IPS-18c (cell line): ENCODE data around the gene FAM151A.
"Not testable (repeated sequence)": the region's sequence is repeated elsewhere in the genome, so short reads cannot be mapped to it uniquely, and the experiment has no call there.

Experiments used
- H3K4me3 ChIP-seq: 2 replicates; pipeline ENCODE4 v1.7.0; 2013; ENCODE audit warnings: low read depth, mild to moderate bottlenecking, low read length, moderate library complexity; ENCODE audit not compliant: insufficient read depth
- H3K9me3 ChIP-seq: one replicate; pipeline ENCODE4 v1.6.1; 2013; ENCODE audit warnings: mild to moderate bottlenecking, low read length, moderate library complexity; ENCODE audit not compliant: control insufficient read depth, insufficient read depth

FAM151A gene

GRCh38 chr1:54643736-54644135 is 20.4 kb upstream of the FAM151A start:
- H3K4me3 ChIP-seq: no peak overlapping the region
- H3K9me3 ChIP-seq: no peaks in the 10 kb centered on the region

DNA sequence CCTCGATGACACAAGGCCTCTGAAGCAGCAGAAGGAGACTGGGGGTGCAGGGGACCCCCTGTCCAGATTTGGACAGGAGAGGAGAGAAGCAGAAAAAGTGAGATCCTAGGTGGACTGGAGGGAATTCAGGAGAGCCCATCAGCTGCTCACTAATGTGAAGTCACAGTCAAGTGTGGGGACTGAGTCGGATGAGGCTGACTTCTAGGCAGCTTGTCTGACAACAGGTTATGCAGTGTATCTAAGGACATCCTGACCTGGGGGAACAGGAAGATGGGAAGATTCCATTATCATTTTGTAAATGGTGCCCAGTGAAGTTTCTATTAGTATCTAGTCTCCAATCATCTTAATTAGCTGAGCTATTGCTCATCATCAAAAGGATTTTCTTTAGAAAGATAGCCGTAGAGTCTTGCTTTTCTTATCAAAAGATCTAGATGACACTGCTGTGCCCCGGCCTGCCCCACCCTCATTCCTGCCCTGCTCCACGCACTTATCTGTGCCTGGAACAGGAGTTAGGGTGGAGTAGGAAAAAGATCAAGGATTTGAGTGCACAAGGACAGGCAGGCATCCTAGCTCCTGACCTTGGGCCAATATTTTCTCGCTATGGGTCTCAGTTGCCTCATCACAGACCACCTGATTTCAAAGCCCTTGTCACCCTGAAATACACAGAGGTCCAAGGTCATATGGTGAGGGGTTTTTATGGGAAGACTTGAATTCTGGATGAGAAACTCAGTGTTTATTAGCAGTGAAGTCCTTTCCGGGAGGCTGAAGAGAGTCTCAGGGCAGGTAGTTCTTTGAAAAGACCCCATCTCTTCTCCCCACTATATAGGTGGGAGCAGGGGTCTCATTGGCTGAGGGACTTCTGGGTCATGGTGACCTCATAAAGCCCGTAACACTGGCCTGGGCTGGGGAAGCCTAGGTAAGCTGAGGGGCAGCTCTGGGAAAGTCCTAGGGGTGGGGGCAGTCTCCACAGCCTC is 17.8 kb upstream of the FAM151A start, which contains the start of gene MROH7:
Gene MROH7 (plus strand): TSS at position 924 of the 974 bp plus-strand sequence. CDS start 11,141 bp downstream, outside the sequence.
- Histone ChIP-seq H3K4me3 (no peak within 1 kb of the TSS), H3K9me3 (no peaks in the 10 kb centered on the region)

DNA sequence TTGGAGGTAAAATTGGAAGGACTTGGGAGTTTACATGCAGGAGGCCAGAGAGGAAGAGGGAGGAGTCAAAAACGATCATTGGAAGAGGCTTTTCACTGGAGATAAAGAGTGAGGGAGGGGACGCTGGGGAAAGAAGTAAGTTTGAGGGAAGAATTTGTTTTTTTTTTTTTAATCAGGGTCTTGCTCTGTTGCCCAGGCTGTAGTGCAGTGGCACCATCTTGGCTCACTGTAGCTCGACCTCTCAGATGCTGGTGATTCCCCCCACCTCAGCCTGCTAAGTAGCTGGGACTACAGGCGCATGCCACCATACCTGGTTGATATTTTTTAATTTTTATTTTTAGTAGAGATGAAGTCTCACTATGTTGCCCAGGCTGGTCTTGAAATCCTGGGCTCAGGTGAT is 17.0 kb upstream of the FAM151A start:
- H3K4me3 ChIP-seq: no peak overlapping the region

DNA sequence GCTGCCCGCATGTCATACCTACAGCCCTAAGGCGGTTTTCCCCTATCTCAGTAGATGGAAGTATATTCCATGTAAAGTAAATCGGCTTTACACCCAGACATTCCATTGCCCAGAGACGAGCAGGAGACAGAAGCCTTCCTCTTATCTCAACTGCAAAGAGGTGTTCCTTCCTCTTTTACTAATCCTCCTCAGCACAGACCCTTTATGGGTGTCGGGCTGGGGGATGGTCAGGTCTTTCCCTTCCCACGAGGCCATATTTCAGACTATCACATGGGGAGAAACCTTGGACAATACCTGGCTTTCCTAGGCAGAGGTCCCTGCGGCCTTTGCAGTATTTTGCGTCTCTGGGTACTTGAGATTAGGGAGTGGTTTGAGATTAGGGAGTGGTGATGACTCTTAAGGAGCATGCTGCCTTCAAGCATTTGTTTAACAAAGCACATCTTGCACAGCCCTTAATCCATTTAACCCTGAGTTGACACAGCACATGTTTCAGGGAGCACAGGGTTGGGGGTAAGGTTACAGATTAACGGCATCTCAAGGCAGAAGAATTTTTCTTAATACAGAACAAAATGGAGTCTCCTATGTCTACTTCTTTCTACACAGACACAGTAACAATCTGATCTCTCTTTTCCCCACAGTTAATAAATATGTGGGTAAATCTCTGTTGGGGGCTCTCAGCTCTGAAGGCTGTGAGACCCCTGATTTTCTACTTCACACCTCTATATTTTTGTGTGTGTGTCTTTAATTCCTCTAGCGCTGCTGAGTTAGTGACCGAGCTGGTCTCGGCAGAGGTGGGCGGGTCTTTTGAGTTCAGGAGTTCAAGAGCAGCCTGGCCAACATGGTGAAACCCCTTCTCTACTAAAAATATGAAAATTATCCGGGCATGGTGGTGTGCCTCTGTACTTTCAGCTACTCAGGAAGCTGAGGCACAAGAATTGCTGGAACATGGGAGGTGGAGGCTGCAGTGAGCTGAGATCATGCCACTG is 13.4 kb upstream of the FAM151A start:
- H3K4me3 ChIP-seq, H3K9me3 ChIP-seq: not testable (repeated sequence)

More for the DNA sequence above, 17.0 kb upstream of the FAM151A start:
- no peaks in the 10 kb centered on the region for H3K9me3 ChIP-seq

GRCh38 chr1:54635804-54636203 is 12.5 kb upstream of the FAM151A start:
- H3K9me3 ChIP-seq, H3K4me3 ChIP-seq: not testable (repeated sequence)

DNA sequence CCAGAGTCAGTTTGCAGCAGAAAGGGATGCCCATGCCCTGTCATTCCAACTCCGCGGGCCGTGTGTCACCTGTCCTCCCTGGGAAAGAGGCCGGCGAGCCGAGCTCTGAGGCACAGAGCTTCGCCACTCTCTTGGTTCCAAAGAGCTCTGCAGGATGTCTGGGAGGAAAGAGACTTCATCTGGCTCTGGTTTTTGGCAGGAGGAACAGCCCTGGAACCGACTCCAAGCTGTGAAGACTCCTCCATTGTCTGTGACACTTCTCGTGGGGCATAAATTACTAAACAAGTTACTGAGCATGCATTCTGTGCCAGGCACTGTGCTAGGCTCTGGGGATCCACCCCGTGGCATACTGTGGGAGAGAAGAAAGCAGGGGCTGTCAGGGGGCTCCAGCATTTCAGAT is 3.9 kb upstream of the FAM151A start:
- Histone ChIP-seq H3K4me3 (no peak overlapping the region), H3K9me3 (no peaks in the 10 kb centered on the region)

GRCh38 chr1:54624466-54625464 is 1.4 kb upstream of the FAM151A start:
- Histone ChIP-seq H3K9me3 (no peaks in the 10 kb centered on the region), H3K4me3 (no peak overlapping the region)

- H3K9me3 ChIP-seq: no peaks in the 10 kb centered on the region
- H3K4me3 ChIP-seq: no peak overlapping the region
These were observed 3.6 kb downstream of the FAM151A start for GRCh38 chr1:54619749-54620148.

DNA sequence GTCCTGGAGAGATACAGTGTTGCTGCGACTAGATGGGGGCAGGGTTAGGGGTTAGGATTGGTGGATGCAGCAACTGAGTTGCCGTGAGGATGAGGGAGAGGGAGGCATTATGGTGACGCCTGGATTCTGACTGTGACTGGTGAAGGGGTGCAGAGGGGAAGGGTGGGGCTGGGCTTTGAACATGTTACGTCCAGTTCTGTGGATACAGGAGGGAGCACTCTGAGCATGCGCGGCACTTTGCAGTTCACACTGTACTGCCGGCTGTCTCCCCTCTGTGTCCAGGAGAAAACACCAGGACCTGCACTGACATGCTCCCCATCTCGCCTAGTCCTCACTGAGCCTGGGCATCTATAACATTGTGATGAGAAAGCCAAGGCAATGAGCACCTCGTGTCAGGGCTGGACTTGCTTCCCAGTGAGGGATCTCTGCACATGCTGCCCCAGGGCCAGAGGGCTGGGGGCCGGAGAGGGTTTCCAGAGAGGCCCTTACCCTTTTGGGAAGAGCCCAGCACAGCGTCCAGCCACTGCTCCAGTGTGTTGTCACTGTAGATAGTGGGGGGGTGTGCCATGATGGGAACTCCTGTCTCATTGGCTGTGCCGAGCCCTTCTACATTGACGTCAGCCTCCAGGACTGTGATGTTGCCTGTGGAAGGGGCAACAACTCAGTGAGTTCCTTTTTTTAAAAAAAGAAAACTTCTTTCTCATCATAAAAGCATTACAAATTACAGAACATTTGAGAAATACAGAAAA is 7.6 kb downstream of the FAM151A start:
- Histone ChIP-seq H3K4me3 (no peak overlapping the region), H3K9me3 (no peaks in the 10 kb centered on the region)

DNA sequence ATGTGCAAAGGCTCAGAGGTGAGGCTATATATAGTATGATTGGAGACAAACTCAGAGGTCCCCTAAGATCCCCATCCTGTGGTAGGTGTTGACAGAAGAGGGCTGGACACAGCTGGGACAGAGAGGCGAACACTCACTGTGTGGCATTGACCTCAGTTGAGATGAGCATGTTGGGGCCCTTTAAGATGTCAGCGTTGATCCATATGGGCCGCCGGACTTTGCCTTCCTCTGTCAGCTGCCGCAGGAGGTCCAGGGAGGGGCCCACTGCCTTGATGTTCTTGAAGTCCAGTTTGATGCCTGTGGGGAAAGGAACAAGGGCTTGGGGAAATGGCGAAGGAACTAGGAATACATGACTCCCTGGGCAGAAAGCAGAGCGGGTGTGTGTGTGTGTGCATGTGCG is 8.8 kb downstream of the FAM151A start:
- no peak overlapping the region for H3K4me3 ChIP-seq
- H3K9me3 ChIP-seq: no peaks in the 10 kb centered on the region

DNA sequence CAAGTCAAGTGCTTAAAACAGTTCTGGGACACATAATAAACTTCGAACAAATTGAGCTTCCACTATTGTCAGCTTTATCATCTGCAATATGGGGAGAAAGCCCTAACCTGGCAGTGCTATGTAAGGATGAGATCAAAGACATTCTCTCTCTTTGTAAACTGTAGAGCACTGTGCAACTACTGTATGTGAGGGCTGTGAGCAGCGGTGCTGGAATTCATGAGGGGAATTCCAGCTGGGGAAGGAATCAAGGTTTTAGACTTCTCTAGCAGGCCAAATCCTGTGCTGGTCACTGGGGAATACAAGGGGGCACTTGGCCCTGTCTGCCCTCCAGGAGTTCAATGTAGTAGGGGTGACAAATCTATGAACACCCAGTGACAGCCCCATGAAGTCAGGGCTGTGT is 9.3 kb downstream of the FAM151A start:
- Histone ChIP-seq H3K9me3 (no peaks in the 10 kb centered on the region), H3K4me3 (no peak overlapping the region)

DNA sequence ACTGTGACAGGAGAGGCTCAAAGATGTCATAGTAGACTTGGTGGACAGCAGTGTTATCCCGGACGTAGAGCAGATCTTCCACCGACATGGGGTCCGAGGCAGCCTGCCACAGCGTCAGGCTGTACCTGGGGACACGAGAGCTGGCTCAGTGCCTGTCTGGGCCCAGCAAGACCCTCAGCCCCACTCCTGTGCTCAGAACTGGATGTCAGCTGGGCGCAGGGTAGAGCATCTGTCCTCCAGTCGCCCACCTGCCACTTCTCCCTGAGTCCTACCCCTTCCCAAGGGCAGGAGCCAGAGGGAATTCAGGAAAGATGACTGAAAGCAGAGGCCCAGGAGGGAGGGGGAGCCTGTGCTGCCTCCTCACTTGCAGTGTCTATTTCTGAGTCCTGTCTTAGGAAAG is 11.7 kb downstream of the FAM151A start:
- H3K4me3 ChIP-seq: no peak overlapping the region

DNA sequence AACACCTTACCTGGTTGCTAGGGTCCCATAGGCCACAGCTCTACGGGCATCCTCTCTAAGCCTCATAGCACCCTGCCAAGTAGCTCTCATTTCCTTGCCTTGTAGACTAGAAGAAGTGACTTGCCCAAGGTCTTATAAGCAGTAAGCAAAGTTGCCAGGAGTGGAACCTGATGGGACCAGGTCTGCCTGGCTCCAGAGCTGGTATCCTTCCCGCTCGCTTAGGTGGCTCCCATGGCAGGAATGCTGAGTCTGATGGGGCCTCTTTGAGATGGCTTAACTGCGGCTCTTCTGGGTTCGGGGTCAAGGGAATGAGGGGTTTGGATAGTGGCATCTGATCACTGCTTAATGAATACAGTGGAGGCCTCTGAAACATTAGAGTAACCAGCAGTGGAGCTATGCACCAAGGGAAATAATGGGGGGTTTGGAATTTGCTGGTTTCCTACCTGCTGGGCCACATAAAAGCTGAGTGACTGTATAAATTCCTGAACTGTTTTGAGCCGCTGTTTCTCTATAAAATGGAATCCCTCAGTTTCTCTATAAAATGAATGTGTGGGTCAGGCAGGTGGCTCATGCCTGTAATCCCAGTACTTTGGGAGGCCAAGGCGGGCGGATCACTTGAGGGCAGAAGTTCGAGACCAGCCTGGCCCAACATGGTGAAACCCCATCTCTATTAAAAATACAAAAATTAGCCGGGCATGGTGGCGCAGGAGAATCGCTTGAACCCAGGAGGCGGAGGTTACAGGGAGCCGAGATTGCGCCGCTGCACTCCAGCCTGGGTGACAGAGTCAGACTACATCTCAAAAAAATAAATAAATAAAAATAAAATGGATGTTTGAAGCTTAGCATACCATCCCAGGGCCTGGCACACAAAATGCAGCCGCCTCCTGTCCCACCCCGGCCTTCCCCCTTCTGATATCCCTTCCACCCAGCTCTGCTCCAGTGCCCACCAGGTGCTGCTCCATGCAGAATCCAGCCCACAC is 12.4 kb downstream of the FAM151A start:
- no peaks in the 10 kb centered on the region for H3K9me3 ChIP-seq
- no peak overlapping the region; the same call in 1 of the 2 replicates for H3K4me3 ChIP-seq

More for the DNA sequence above, 11.7 kb downstream of the FAM151A start:
- H3K9me3 ChIP-seq: no peaks in the 10 kb centered on the region

DNA sequence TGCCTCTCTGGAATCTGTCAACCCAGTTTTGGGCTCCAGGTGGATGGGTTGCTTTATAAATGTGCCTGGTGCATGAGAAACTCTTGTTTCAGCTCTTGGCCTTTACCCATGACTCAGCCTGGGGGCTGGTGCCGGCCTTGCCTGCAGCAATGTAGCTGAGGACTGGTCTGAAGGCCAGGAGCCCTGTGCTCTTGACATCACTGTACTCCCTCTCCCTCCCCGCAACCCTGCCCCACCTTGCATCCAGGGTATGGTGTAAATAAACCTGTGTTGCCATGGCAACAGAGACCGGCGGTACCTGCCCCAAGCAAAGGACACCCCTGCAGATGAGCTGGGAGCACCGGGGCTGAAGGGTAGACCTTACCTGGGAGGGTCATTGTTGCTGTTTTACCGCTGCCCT is 13.3 kb downstream of the FAM151A start:
- Histone ChIP-seq H3K4me3 (no peak overlapping the region), H3K9me3 (no peaks in the 10 kb centered on the region)
